GM12864 (cell line): ENCODE data around the gene LPCAT4.

Experiments used
- DNase-seq: peaks from one replicate; pipeline ENCODE4 v3.0.0-alpha.2; 2011; ENCODE audit warnings: low read depth
- H3K4me3 ChIP-seq: 2 replicates; pipeline ENCODE4 v1.5.1; 2011; ENCODE audit warnings: mild to moderate bottlenecking, low read depth, low read length, control low read depth
- TF ChIP-seq, protein P1 (sequence below): IDR thresholded peaks from 2 replicates; pipeline ENCODE4 v1.5.1; 2011; ENCODE audit warnings: low read depth, mild to moderate bottlenecking, moderate library complexity, low read length, control low read depth, inconsistent platforms; ENCODE audit errors: missing control alignments

Gene LPCAT4

DNA sequence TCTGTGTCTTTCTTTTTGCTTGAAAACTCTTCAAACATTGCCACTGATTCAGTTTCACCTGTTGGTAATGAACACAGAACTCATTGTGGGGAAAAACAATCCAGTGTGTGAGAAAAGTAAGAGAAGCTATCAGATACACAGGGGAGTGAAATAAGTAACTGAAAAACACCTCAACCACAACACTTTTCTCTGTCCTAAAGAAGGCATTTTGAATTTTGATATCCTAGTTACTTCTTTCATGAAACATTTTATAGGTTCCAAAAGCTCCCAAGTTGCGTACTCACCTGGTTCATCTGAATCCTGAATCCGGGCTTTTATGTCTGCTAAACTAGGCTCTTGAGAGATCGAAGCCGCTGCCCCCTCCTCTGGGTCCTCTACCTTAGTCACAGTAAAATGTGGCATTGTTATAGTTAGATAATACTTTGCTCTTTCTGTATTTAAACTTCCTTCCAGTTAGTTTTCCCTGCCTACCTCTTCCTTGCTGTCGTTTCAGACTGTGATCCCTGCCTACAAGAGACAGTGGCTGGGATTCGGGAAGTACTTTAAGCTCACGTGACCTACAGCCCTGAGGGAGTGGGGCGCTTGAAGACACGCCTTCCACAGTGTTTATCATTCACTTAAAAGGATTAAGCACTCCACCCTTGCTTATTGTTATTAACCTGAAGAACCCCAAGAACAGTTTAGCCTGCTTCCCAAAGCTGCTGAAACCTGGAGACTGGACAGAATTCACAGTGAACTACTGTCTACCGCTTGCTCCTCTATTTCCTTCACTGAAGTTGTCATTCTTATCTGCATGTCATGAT is 48.5 kb downstream of the LPCAT4 start:
- no peak for DNase-seq

GRCh38 chr15:34314491-34315490 is 52.2 kb downstream of the LPCAT4 start:
- DNase-seq, result no peak
- TF ChIP-seq, protein P1, sequence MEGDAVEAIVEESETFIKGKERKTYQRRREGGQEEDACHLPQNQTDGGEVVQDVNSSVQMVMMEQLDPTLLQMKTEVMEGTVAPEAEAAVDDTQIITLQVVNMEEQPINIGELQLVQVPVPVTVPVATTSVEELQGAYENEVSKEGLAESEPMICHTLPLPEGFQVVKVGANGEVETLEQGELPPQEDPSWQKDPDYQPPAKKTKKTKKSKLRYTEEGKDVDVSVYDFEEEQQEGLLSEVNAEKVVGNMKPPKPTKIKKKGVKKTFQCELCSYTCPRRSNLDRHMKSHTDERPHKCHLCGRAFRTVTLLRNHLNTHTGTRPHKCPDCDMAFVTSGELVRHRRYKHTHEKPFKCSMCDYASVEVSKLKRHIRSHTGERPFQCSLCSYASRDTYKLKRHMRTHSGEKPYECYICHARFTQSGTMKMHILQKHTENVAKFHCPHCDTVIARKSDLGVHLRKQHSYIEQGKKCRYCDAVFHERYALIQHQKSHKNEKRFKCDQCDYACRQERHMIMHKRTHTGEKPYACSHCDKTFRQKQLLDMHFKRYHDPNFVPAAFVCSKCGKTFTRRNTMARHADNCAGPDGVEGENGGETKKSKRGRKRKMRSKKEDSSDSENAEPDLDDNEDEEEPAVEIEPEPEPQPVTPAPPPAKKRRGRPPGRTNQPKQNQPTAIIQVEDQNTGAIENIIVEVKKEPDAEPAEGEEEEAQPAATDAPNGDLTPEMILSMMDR, result no peak
- H3K4me3 ChIP-seq, result no peak overlapping the region

More for the DNA sequence above, 48.5 kb downstream of the LPCAT4 start:
- TF ChIP-seq, protein P1, result no peak
- peak overlapping the region; percentile 46 for H3K4me3 ChIP-seq

DNA sequence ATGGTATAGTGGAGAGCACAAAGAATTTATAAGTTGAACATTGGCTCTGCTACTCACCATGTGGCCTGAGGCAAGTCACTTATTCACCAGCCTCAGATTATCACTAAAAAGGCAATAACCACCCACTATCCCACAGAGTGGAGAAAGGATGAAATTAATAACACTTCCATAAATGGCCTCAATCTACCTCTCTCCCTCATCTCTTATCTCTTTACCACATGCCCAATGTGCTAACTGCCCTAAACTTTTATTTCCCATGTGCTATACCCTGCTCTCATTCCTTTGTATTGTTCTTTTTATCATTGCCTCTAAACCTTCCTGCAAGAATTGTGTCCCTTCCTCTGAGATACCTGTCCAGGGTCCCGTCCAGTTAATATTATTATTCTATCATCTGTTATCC is 55.4 kb downstream of the LPCAT4 start:
- DNase-seq, result no peak
- TF ChIP-seq, protein P1, result no peak
- H3K4me3 ChIP-seq, result no peak overlapping the region
